ENCODE data around the gene PTPRN2. TPM values are rescaled to one million over a fixed set of nuclear protein-coding genes. Genes with fewer than 3 reads are reported as not detected.

Gene PTPRN2
- total and polyA plus RNA-seq, 2 of the 13 experiments (the other 11 are each of a cell fraction or from before 2014, with no cell fraction given): 2.5 to 24.2 TPM

DNA sequence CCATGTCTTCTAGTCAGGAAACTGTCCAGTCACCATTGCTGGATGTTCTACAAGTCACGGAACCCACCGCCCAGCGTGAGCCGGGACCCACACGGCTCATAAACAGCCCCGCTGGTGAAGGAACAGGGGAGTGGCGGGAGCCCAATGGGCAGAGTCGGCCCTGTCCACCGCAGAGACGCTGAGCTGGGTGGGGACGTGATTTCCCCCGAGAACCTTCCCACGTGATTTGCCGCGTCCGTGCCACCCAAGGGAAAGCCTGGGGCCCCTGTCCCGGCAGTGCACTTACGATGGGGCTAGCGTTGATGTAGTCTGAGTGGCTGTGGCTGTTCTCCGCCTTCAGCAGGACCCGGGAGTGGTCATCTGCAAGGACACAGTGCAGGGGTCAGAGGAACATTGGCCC lies 983.9 kb downstream of the PTPRN2 start (continued):
- TF ChIP-seq DZIP1 (CRISPR knock-in tag; IDR thresholded peaks at IDR 0.05): no peak
- no peak for TF ChIP-seq ZNF615 (CRISPR knock-in tag; IDR thresholded peaks at IDR 0.05; ENCODE audit: borderline replicate concordance)
- TF ChIP-seq SMC3 (IDR thresholded peaks at IDR 0.05; ENCODE audit: low read length): no peak
- no peak for TF ChIP-seq ZNF781 (CRISPR knock-in tag; IDR thresholded peaks at IDR 0.05; ENCODE audit: borderline replicate concordance, not compliant biosample characterization)
- TF ChIP-seq ZNF331 (CRISPR knock-in tag; IDR thresholded peaks at IDR 0.05): no peak
- no peak for TF ChIP-seq GTF2F1 (IDR thresholded peaks at IDR 0.05; ENCODE audit: low read length)
- no peak for TF ChIP-seq PAX8 (CRISPR knock-in tag; IDR thresholded peaks at IDR 0.05; ENCODE audit: borderline replicate concordance)
- TF ChIP-seq ZNF563 (CRISPR knock-in tag; IDR thresholded peaks at IDR 0.05): no peak
- TF ChIP-seq ZNF264 (CRISPR knock-in tag; IDR thresholded peaks at IDR 0.05): no peak

DNA sequence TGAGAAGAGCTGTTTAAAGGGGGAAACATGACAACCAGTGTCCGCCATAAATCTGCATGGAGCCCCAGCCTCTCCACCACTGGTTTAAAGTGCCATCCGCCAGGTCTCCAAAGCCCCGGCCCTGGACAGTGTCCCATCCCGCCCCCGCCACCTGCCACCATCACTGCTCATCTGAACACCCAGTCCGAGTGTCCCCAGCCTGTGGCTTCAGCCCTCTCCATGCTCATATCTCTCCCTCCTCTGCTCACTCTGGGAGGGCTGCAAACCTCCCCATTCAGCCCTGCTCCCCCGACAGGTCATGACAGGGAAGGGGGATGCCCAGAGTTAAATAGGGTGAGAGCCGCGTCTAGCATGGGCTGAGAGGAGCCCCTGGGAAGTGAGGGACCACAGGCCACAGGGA lies 984.6 kb downstream of the PTPRN2 start:
- 57% methylated on average over 9 of the region's 9 CpGs for WGBS (ENCODE audit: low lambda C conversion rate)
- H3K9me3 ChIP-seq (ENCODE audit: low read length): no peaks in the 10 kb centered on the region
- intact Hi-C loops (cut with micrococcal nuclease; ENCODE audit: unreplicated experiment): no loop called here
- H2AFZ ChIP-seq (ENCODE audit: low read length): no peak overlapping the region
- H3K27me3 ChIP-seq (ENCODE audit: control insufficient read depth in 1 of 2, insufficient read depth in 2 of 2, low read length in 2 of 2): peaks cover 6 to 47% of the 10 kb centered on the region in 2 experiments; a peak in 4 of 5 replicates
- ChIA-PET POLR2A (no interaction called here), CTCF (ENCODE audit: low intra/inter-chr PET ratio, low total read pairs) (no interaction called here)
- no peak overlapping the region for H3K9ac ChIP-seq (ENCODE audit: insufficient read depth, low read depth, low read length)
- FAIRE-seq: no peak
- H3K79me2 ChIP-seq (ENCODE audit: insufficient read depth, low read length): no peaks in the 10 kb centered on the region
- BruUV-seq (replicated peaks): no TSS peak
- in situ Hi-C loops (cut with HindIII; ENCODE audit: extremely low pct_ligation_motif_present, low pct_unique_long_range_greater_than_20kb): no loop called here
- DNase-seq (ENCODE audit: low spot score): no peak
- ATAC-seq: no peak
- H3K4me3 ChIP-seq (replicated peaks in 1 of 3; ENCODE audit: insufficient read depth in 1 of 3, low read depth in 2 of 3, low read length in 3 of 3): no peak overlapping the region
- H3K4me1 ChIP-seq (ENCODE audit: insufficient read depth, low read length): peaks cover under 1% of the 10 kb centered on the region; the same call in 1 of the 2 replicates
- no peaks in the 10 kb centered on the region for H4K20me1 ChIP-seq (ENCODE audit: insufficient read depth, low read length)
- H3K4me2 ChIP-seq (ENCODE audit: low read depth, low read length): no peak overlapping the region
- H3K36me3 ChIP-seq (replicated peaks in 1 of 2; ENCODE audit: control insufficient read depth in 1 of 2, insufficient read depth in 2 of 2, low read length in 2 of 2): no peaks in the 10 kb centered on the region
- no peak overlapping the region for H3K27ac ChIP-seq (ENCODE audit: extremely low read length, insufficient read depth, low read length)
- no peak for TF ChIP-seq PHB2 (IDR thresholded peaks at IDR 0.05; ENCODE audit: partially characterized antibody)
- no peak for TF ChIP-seq ZXDC (CRISPR knock-in tag; IDR thresholded peaks at IDR 0.05)
- TF ChIP-seq, protein P1, sequence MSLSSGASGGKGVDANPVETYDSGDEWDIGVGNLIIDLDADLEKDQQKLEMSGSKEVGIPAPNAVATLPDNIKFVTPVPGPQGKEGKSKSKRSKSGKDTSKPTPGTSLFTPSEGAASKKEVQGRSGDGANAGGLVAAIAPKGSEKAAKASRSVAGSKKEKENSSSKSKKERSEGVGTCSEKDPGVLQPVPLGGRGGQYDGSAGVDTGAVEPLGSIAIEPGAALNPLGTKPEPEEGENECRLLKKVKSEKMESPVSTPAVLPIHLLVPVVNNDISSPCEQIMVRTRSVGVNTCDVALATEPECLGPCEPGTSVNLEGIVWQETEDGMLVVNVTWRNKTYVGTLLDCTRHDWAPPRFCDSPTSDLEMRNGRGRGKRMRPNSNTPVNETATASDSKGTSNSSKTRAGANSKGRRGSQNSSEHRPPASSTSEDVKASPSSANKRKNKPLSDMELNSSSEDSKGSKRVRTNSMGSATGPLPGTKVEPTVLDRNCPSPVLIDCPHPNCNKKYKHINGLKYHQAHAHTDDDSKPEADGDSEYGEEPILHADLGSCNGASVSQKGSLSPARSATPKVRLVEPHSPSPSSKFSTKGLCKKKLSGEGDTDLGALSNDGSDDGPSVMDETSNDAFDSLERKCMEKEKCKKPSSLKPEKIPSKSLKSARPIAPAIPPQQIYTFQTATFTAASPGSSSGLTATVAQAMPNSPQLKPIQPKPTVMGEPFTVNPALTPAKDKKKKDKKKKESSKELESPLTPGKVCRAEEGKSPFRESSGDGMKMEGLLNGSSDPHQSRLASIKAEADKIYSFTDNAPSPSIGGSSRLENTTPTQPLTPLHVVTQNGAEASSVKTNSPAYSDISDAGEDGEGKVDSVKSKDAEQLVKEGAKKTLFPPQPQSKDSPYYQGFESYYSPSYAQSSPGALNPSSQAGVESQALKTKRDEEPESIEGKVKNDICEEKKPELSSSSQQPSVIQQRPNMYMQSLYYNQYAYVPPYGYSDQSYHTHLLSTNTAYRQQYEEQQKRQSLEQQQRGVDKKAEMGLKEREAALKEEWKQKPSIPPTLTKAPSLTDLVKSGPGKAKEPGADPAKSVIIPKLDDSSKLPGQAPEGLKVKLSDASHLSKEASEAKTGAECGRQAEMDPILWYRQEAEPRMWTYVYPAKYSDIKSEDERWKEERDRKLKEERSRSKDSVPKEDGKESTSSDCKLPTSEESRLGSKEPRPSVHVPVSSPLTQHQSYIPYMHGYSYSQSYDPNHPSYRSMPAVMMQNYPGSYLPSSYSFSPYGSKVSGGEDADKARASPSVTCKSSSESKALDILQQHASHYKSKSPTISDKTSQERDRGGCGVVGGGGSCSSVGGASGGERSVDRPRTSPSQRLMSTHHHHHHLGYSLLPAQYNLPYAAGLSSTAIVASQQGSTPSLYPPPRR (CRISPR knock-in tag; IDR thresholded peaks at IDR 0.05; ENCODE audit: borderline replicate concordance): no peak
